IPS-18a (cell line): ENCODE results near the gene ZMYND19.
"Not testable (repeated sequence)": the region's sequence is repeated elsewhere in the genome, so short reads cannot be mapped to it uniquely, and the experiment has no call there.

Experiments used
- H3K27ac ChIP-seq: one replicate; pipeline ENCODE4 v1.5.1; 2013; ENCODE audit warnings: low read length
- H3K27me3 ChIP-seq: one replicate; pipeline ENCODE4 v1.6.1; 2013; ENCODE audit warnings: mild to moderate bottlenecking, low read length; ENCODE audit not compliant: control insufficient read depth, insufficient read depth
- H3K36me3 ChIP-seq: one replicate; pipeline ENCODE4 v1.6.1; 2013; ENCODE audit warnings: low read depth, low read length; ENCODE audit not compliant: control insufficient read depth
- H3K4me1 ChIP-seq: one replicate; pipeline ENCODE4 v1.6.1; 2013; ENCODE audit warnings: low read depth, low read length; ENCODE audit not compliant: control insufficient read depth
- H3K4me3 ChIP-seq: one replicate; pipeline ENCODE4 v1.5.1; 2013; ENCODE audit warnings: low read length
- H3K9ac ChIP-seq: one replicate; pipeline ENCODE4 v1.6.1; 2013; ENCODE audit warnings: mild to moderate bottlenecking, low read length, moderate library complexity
- H3K9me3 ChIP-seq: one replicate; pipeline ENCODE4 v1.6.1; 2013; ENCODE audit warnings: low read depth, low read length; ENCODE audit not compliant: control insufficient read depth

Gene ZMYND19

DNA sequence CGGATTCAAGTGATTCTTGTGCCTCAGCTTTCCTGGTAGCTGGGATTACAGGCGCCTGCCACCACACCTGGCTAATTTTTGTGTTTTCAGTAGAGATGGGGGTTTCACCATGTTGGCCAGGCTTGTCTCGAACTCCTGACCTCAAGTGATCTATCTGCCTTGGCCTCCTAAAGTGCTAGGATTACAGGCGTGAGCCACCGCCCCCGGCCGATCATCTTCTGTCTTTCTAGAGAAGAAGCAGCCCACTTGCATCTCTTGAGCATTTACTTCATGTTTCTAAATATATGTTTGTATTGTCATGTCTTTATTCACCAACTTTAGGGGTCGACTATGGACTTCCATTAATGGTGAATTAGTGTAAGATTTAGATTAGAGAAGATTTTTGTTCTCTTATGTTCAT lies 31.9 kb upstream of the ZMYND19 start:
- H3K27ac ChIP-seq, H3K9ac ChIP-seq, H3K4me3 ChIP-seq, H3K9me3 ChIP-seq, H3K27me3 ChIP-seq, H3K36me3 ChIP-seq: not testable (repeated sequence)
- peaks cover 16% of the 10 kb centered on the region for H3K4me1 ChIP-seq

DNA sequence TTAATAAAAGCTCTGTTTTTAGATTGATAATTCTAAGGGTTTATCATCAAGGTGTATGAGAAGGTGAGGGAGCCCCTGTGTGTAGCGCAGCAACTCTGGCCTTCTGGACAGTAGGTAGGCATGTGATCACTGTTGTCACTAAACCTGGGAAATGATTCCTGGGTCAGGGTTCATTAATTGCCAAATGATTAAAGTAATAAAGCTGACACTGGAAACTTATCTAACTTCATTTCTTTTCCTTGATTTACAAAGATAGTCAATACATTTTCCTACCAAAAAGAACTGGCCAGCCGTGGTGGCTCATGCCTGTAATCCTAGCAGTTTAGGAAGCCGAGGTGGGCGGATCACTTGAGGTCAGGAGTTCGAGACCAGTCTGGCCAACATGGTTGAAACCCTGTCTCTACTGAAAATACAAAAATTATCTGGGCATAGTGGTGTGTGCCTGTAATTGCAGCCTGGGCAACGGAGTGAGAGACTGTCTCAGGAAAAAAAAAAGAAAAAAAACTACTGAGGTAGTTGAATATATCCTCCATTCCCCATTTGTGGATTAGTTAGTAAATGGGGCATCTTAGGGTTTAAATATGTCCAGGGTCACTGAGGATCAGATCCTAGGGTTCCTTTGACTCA lies 30.9 kb upstream of the ZMYND19 start:
- peaks cover 6% of the 10 kb centered on the region for H3K36me3 ChIP-seq
- H3K4me3 ChIP-seq: no peak overlapping the region
- H3K4me1 ChIP-seq: peaks cover 16% of the 10 kb centered on the region

DNA sequence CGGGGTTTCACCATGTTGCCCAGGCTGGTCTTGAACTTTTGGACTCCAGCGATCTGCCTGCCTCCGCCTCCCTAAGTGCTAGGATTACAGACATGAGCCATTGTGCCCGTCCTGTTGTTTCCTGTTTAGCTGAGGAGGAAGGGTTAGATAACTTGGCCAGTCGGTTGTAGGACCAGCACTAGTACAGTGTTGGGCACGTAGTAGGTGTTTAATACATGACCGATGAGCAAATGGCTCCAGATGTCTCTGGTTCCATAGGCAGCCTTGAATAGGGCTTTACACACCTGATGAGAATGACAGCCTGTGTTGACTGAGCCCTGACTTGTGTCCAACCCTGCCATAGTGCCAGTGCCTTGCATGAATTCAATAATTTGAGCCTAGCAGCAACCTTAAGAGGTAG lies 30.3 kb upstream of the ZMYND19 start:
- H3K9ac ChIP-seq: no peak overlapping the region
- peaks cover 9% of the 10 kb centered on the region for H3K36me3 ChIP-seq
- no peaks in the 10 kb centered on the region for H3K27me3 ChIP-seq
- H3K4me3 ChIP-seq: no peak overlapping the region
- peaks cover 16% of the 10 kb centered on the region for H3K4me1 ChIP-seq
- no peak overlapping the region for H3K27ac ChIP-seq
- no peaks in the 10 kb centered on the region for H3K9me3 ChIP-seq

More for the DNA sequence above, 30.9 kb upstream of the ZMYND19 start:
- no peak overlapping the region for H3K27ac ChIP-seq
- no peak overlapping the region for H3K9ac ChIP-seq
- H3K27me3 ChIP-seq: no peaks in the 10 kb centered on the region
- H3K9me3 ChIP-seq: no peaks in the 10 kb centered on the region

DNA sequence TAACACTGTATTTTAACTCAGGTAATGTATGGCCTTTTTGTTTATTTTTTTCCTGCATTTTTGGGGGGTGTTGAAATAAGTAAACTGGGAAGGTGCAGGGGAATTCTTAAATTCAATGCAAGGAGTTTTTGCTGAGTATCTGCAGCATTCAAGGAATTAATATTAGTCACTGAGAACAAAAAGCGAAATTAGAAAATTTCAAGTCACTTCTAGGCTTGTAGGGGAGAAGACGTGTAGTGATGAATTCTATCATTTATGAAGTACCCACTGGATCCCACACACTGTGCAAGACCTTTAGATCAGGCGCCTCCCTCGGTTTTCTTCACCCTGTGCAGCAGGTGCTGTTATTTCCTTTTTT lies 29.7 kb upstream of the ZMYND19 start:
- H3K36me3 ChIP-seq: peaks cover 12% of the 10 kb centered on the region
- H3K9ac ChIP-seq: peak overlapping the region; percentile 86
- H3K4me3 ChIP-seq: peak overlapping the region; percentile 97
- H3K27me3 ChIP-seq: no peaks in the 10 kb centered on the region
- H3K4me1 ChIP-seq: peaks cover 12% of the 10 kb centered on the region
- H3K27ac ChIP-seq: no peak overlapping the region
- no peaks in the 10 kb centered on the region for H3K9me3 ChIP-seq

DNA sequence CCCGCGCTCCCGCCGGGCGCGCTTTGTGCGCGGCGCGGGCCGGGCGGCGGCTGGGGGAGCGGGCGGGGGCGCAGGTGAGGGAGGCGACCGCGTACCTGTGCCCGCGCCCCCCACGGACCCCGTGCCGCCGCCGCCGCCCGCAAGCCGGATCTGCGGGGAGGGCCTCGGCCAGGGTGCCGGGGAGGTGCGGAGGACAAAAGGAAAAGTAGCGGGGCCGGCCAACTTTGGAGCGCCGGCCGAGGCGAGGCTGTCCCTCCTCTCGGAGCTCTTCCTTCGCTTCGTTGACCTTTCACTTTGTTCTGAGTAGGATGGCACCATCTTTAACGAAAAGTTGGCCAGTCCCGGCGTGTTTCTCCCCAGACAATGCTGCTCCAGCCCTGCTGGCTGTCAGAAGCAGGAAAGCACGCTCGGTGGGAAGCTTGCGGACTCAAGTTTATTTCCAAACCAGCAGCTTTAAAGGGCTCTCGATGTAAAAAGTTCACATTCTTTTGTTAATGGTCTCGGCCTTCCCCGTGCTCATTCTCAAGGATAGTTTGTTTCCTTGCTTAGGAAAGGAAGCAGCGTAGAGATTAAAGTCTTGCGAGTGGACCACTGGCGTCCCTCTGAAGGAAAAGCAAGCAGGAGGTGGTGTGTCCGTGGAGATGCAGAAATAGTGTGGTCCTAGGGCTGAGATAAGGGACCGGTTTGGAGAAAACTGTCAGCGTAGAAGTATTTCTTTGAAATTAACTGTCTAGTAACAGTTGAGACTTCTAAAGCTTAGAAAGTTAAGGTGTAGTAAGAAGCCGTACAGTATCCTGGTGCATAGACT lies 29.1 kb upstream of the ZMYND19 start:
- H3K27ac ChIP-seq: peak overlapping the region; percentile 76
- no peaks in the 10 kb centered on the region for H3K9me3 ChIP-seq
- H3K4me3 ChIP-seq: peak overlapping the region; percentile 97
- H3K36me3 ChIP-seq: peaks cover 12% of the 10 kb centered on the region
- H3K4me1 ChIP-seq: peaks cover 11% of the 10 kb centered on the region
- H3K9ac ChIP-seq: peak overlapping the region; percentile 86
- H3K27me3 ChIP-seq: no peaks in the 10 kb centered on the region

DNA sequence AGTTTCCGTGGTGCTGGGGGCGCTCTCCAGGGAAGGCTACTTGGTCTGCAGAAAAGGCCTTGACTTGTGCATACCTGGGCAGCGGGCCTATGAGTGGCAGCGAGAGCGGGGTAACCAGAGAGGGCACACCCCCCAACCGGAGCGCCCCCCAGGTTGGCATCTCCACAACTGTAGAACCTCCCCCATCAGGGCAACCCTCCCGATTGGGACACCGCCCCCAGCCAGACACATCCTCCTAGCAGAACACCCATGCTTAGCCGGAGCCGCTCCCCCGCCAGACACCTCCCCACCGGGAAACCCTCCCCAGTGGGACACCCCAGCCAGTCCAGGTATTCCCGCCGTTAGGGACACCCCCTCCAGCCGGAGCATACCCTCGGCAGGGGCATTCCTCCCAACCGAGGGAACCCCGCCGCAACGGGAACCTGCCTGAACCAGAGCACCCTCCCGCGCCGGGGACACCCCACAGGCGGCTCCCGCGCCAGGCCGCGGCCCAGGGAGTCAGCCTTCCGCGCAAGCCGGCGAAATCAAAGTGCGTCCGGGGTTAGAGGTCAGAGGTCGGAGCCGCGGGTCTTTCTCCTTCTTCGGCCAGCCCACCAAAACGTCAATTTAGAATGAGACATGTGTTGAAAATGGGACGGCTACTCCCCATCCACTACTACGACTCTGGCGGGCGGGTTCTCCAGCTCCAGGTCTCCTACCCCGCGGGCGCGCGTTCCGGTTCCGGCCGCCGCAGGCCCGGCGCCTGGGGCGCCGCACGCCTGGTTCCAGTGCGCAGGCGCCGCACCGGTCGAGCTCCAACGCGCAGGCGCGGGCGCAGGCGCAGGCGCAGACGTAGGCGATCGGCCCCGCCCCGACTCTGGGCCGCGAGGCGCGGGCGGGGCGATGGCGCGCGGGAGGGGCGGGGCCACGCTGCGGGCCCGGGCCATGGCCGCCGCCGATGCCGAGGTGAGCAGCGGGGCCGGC lies 28.1 kb upstream of the ZMYND19 start, which contains the start of gene EHMT1:
Gene EHMT1, plus strand, starts transcription at position 901 of the 963 bp plus-strand sequence. Its CDS starts 24 bp downstream, at position 925.
- Histone ChIP-seq H3K27me3 (no peaks in the 10 kb centered on the region), H3K4me3 (peak within 1 kb of the TSS; percentile 97), H3K36me3 (peaks cover 19% of the 10 kb centered on the region), H3K9me3 (no peaks in the 10 kb centered on the region), H3K4me1 (peaks cover 11% of the 10 kb centered on the region), H3K9ac (peak within 1 kb of the TSS; percentile 92), H3K27ac (peak within 1 kb of the TSS; percentile 76)

DNA sequence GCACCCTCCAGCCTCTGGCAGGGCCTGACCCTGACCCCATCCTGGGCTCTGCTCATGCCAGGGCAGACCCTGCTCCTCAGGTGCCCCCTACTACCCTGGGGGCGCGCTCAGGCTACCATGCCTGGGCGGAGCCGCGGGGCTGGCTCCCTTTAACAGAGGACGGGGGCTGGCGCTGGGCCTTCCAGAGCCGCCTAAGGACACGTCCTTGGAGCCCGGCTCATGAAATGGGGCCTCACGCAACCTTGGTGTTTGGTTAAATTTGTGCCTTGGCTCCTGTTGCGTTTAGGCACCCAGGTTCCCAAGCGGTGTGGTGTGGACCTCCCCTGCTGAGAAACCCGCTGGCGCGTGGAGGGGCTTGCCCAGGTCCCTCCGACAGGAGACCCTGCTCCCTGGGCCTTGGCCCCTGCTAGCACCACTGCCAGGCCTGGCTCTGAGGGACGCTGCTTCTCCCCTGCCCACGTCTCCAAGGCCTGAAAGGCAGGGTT lies 25.1 kb upstream of the ZMYND19 start:
- no peaks in the 10 kb centered on the region for H3K27me3 ChIP-seq
- no peak overlapping the region for H3K27ac ChIP-seq
- no peak overlapping the region for H3K9ac ChIP-seq
- H3K36me3 ChIP-seq: peaks cover 19% of the 10 kb centered on the region
- H3K4me1 ChIP-seq: peaks cover 7% of the 10 kb centered on the region
- H3K9me3 ChIP-seq: no peaks in the 10 kb centered on the region
- no peak overlapping the region for H3K4me3 ChIP-seq

DNA sequence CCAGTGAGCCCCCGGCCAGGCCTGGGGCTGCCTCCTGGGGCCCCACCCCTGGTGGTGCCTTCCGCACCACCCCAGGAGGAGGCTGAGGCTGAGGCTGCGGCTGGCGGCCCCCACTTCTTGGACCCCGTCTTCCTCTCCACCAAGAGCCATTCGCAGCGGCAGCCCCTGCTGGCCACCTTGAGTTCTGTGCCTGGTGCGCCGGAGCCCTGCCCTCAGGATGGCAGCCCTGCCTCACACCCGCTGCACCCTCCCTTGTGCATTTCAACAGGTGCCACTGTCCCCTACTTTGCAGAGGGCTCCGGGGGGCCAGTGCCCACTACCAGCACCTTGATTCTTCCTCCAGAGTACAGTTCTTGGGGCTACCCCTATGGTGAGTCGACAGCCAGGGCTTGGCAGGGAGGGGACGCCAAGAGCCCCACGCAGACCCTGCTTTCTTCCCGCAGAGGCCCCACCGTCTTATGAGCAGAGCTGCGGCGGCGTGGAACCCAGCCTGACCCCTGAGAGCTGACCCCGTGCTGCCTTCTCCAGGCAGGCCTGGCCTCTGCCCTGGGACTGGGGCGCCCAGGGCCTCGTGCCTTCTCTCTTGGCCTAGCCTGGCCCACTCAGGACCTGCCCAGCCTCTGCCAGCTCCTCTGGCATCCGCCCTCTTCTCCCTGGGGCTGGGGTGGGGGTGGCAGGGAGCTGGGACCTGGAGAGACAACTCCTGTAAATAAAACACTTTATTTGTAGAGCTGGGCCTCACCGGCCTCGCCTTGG lies 24.5 kb upstream of the ZMYND19 start:
- no peaks in the 10 kb centered on the region for H3K27me3 ChIP-seq
- H3K4me3 ChIP-seq: no peak overlapping the region
- no peak overlapping the region for H3K9ac ChIP-seq
- peaks cover 7% of the 10 kb centered on the region for H3K4me1 ChIP-seq
- no peaks in the 10 kb centered on the region for H3K9me3 ChIP-seq
- H3K27ac ChIP-seq: no peak overlapping the region
- H3K36me3 ChIP-seq: peaks cover 19% of the 10 kb centered on the region

DNA sequence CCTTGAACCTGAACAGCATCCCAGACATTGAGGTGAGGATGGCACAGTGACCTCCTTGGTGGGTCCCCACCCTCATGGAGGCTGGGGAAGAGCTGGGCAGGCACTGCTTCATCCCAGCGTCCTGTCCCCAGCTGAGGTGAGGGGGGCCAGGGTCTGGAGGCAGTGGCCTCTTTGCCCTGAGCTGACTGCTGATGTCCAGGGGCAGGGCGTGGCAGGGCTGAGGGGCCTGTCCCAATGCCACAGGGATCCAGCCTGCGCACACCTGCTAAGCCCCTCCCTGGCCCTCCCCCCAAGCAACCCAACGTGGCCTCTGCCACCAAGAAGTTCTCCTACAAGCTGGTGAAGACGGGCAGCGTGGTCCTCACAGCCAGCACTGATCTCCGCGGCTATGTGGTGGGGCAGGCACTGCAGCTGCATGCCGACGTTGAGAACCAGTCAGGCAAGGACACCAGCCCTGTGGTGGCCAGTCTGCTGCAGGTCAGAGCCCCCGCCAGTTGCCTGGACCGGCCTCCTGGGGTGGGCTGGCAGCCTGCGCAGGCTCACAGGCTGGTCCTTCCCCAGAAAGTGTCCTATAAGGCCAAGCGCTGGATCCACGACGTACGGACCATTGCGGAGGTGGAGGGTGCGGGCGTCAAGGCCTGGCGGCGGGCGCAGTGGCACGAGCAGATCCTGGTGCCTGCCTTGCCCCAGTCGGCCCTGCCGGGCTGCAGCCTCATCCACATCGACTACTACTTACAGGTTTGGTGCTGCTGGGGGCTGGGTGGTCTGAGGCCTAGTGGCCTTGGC lies 23.6 kb upstream of the ZMYND19 start:
- H3K36me3 ChIP-seq: peaks cover 19% of the 10 kb centered on the region
- H3K9me3 ChIP-seq: no peaks in the 10 kb centered on the region
- H3K4me3 ChIP-seq: no peak overlapping the region
- peaks cover 7% of the 10 kb centered on the region for H3K4me1 ChIP-seq
- no peak overlapping the region for H3K27ac ChIP-seq
- H3K27me3 ChIP-seq: no peaks in the 10 kb centered on the region
- H3K9ac ChIP-seq: no peak overlapping the region

DNA sequence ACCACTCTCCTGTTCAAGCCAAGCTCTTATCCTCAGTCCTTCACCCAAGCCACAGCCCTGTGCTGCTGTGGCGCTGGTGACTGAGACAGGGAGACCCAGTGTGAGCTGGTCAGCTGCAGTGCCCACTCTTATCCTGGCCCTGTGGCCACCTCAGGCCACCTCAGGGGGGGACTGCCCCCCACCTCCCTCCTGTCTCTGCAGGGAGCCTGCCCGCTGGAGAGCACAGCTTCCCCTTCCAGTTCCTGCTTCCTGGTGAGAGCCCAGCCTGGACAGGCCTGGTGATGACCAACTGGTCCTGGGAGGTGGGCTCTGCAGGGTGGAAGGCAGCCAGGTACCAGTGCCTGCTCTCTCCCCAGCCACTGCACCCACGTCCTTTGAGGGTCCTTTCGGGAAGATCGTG lies 22.9 kb upstream of the ZMYND19 start:
- Histone ChIP-seq H3K27ac (no peak overlapping the region), H3K4me1 (peaks cover 7% of the 10 kb centered on the region), H3K27me3 (no peaks in the 10 kb centered on the region)

More for the DNA sequence above, 22.9 kb upstream of the ZMYND19 start:
- Histone ChIP-seq H3K9me3 (no peaks in the 10 kb centered on the region), H3K9ac (no peak overlapping the region), H3K4me3 (no peak overlapping the region), H3K36me3 (peaks cover 19% of the 10 kb centered on the region)
